K562 (cell line): ENCODE data around the gene ARL5C. TPM values are rescaled to one million over a fixed set of nuclear protein-coding genes. Genes with fewer than 3 reads are reported as not detected.

Experiments
- ATAC-seq: fragments of 200-7000 bp; cut with Tn5 transposase; 3 replicates; pipeline ENCODE4 v1.9.1; 2020; ENCODE audit warnings: moderate library complexity
- BruUV-seq: library from RNA; stranded (reverse); fragments of 400-500 nt; replicated peaks from 2 replicates; lab custom pipeline; 2021; lab: Mats Ljungman, UMichigan
- CTCF ChIA-PET: fragments of 300-600 bp; formaldehyde crosslinking; extraction: SDS; loops from one replicate; lab custom pipeline; 2021; ENCODE audit warnings: low intra/inter-chr PET ratio; lab: Yijun Ruan, JAX
- POLR2A ChIA-PET: fragments of 300-600, 350-650 bp; sonication (Branson Sonifier 250); formaldehyde crosslinking; extraction: SDS; loops from one replicate; lab custom pipeline; 2021; ENCODE audit warnings: antibody characterized with exemption, inconsistent platforms; lab: Yijun Ruan, JAX
- DNase-seq, 4 experiments: peaks; one replicate each; pipeline versions ENCODE4 v3.0.0 to v3.0.0-alpha.2; 2011 to 2018; ENCODE audit warnings: low spot score in 3 of 4, mixed read lengths in 3 of 4; ENCODE audit errors: extremely low read depth in 1 of 4
- FAIRE-seq: peaks from 2 replicates; lab custom pipeline; 2011; peaks lifted over from hg19 to GRCh38; lab: Jason Lieb, UNC
- H2AFZ ChIP-seq: 2 replicates; pipeline ENCODE4 v1.6.0; 2011; ENCODE audit warnings: low read depth, low read length, control low read depth, inconsistent platforms
- H3K27ac ChIP-seq: fragments of 200-600 bp; 3 replicates; pipeline ENCODE4 v1.8.0; 2011; ENCODE audit warnings: low read depth, mild to moderate bottlenecking, control low read depth, inconsistent platforms, low read length, moderate library complexity, mixed read lengths; ENCODE audit errors: extremely low read depth
- H3K27me3 ChIP-seq, 2 experiments: fragments of 300-600 bp in 1 of 2; 2 replicates in 1 of 2; 3 replicates in 1 of 2; pipeline versions ENCODE4 v1.6.0 to v1.8.0; 2011; ENCODE audit warnings: inconsistent platforms in 2 of 2, low read length in 2 of 2, mild to moderate bottlenecking in 1 of 2, mixed read lengths in 1 of 2, moderate library complexity in 1 of 2; ENCODE audit not compliant: control insufficient read depth in 2 of 2, insufficient read depth in 2 of 2
- H3K36me3 ChIP-seq: fragments of 300-600 bp; 3 replicates; pipeline ENCODE4 v1.8.0; 2011; ENCODE audit warnings: mild to moderate bottlenecking, low read length, inconsistent platforms; ENCODE audit not compliant: control insufficient read depth, insufficient read depth
- H3K4me1 ChIP-seq, 2 experiments: fragments of 200-600 bp in 1 of 2; replicated peaks in 1 of 2; 2 replicates in 1 of 2; 3 replicates in 1 of 2; pipeline versions ENCODE4 v1.5.1 to v1.8.0; 2011; ENCODE audit warnings: inconsistent platforms in 2 of 2, low read length in 2 of 2, mild to moderate bottlenecking in 1 of 2, mixed read lengths in 1 of 2, moderate library complexity in 1 of 2; ENCODE audit not compliant: control insufficient read depth in 2 of 2, insufficient read depth in 2 of 2
- H3K4me2 ChIP-seq: 2 replicates; pipeline ENCODE4 v1.6.1; 2011; ENCODE audit warnings: low read length, control low read depth, inconsistent platforms, mixed read lengths; ENCODE audit not compliant: insufficient read depth
- H3K4me3 ChIP-seq: fragments of 200-600 bp; sonication (generic), shearing (Covaris generic); 2 replicates; pipeline ENCODE4 v1.5.1; 2016; ENCODE audit warnings: control low read depth, inconsistent platforms
- H3K79me2 ChIP-seq: fragments of 200-600 bp; 3 replicates; pipeline ENCODE4 v1.8.0; 2011; ENCODE audit warnings: low read length, inconsistent platforms; ENCODE audit not compliant: control insufficient read depth, insufficient read depth
- H3K9ac ChIP-seq, 2 experiments: 2 replicates each; pipeline versions ENCODE4 v1.6.0 to v1.6.1; 2011; ENCODE audit warnings: low read depth in 2 of 2, low read length in 2 of 2, control low read depth in 1 of 2, inconsistent platforms in 1 of 2, mild to moderate bottlenecking in 1 of 2, mixed read lengths in 1 of 2; ENCODE audit not compliant: insufficient read depth in 1 of 2
- H3K9me1 ChIP-seq: one replicate; pipeline ENCODE4 v1.6.0; 2011; ENCODE audit warnings: inconsistent platforms, mild to moderate bottlenecking, low read length, moderate library complexity; ENCODE audit not compliant: control insufficient read depth, insufficient read depth
- H3K9me3 ChIP-seq: replicated peaks from 2 replicates; pipeline ENCODE4 v1.5.1; 2011; ENCODE audit warnings: low read depth, low read length, inconsistent platforms; ENCODE audit not compliant: control insufficient read depth, insufficient read depth
- H4K20me1 ChIP-seq: replicated peaks from 2 replicates; pipeline ENCODE4 v1.6.1; 2011; ENCODE audit warnings: low read length, inconsistent platforms, mixed read lengths; ENCODE audit not compliant: control insufficient read depth, insufficient read depth
- IFI16 ChIP-seq: fragments of 250-450 bp; sonication (Bioruptor Pico); IDR thresholded peaks from 2 replicates; pipeline ENCODE4 v2.1.2; 2022; ENCODE audit warnings: mild to moderate bottlenecking, inconsistent platforms
- PRDM10 ChIP-seq: fragments of 450-650 bp; IDR thresholded peaks from 2 replicates; pipeline ENCODE4 v1.6.1; 2018; ENCODE audit not compliant: partially characterized antibody
- ZZZ3 ChIP-seq: fragments of 450-650 bp; IDR thresholded peaks from 2 replicates; pipeline ENCODE4 v1.6.1; 2016; ENCODE audit warnings: antibody characterized with exemption, mild to moderate bottlenecking, moderate library complexity
- WGBS: fragments of 100-300 bp; shearing (Covaris generic); methylation state at CpG from one replicate; pipeline ENCODE4 v1.1.6; 2016; ENCODE audit warnings: low coverage, mixed read lengths; ENCODE audit not compliant: insufficient coverage; ENCODE audit errors: missing lambda C conversion rate; 5-methylcytosine and 5-hydroxymethylcytosine counted together
- in situ Hi-C: fragments of 300-500 bp; cut with MboI; formaldehyde crosslinking; loops from 4 replicates; pipeline ENCODE4 v1.15.0; 2018; ENCODE audit warnings: inconsistent platforms, mixed read lengths
- intact Hi-C: fragments of 100-400 bp; cut with micrococcal nuclease; formaldehyde crosslinking; loops from 2 replicates; pipeline ENCODE4 v1.14.2; 2022
- polyA plus RNA-seq, 8 experiments: library from polyadenylated mRNA; depleted of rRNA in 4 of 8; stranded (reverse) in 5 of 8; unstranded in 3 of 8; fragments of >200 nt; fragmentation: Nextera tagmentation in 2 of 8; fragmentation: Illumina TruSeq in 1 of 8; extraction: Ambion mirVana in 2 of 8; extraction: Trizol in 1 of 8; gene quantifications; 2 replicates each; pipeline versions ENCODE4 v1.2.1 to v1.2.3, GENCODE V29; 2011 to 2014; ENCODE audit warnings: inconsistent platforms in 1 of 8, missing spikeins in 1 of 8
- total RNA-seq, 7 experiments: library from RNA; depleted of rRNA in 6 of 7; stranded (reverse); fragments of >200 nt in 6 of 7; fragmentation: Illumina TruSeq in 2 of 7; extraction: Trizol in 2 of 7; gene quantifications; 2 replicates each; pipeline versions ENCODE4 v1.2.1 to v1.2.3, GENCODE V29; 2011 to 2021; ENCODE audit warnings: low replicate concordance in 1 of 7

ARL5C gene
- total and polyA plus RNA-seq, 9 of the 15 experiments (the other 6 are each of a cell fraction or from before 2014, with no cell fraction given): not detected

- no peak for DNase-seq
- H3K4me2 ChIP-seq: peak overlapping the region; percentile 68
- H3K9me1 ChIP-seq: no peaks in the 10 kb centered on the region
- no peak overlapping the region for H3K4me3 ChIP-seq
- no peak for FAIRE-seq
- no TSS peak for BruUV-seq
- H3K4me1 ChIP-seq: peaks cover 33 to 49% of the 10 kb centered on the region in 2 experiments; a peak in 4 of 5 replicates
- no peak overlapping the region for H3K27ac ChIP-seq
- H3K9me3 ChIP-seq: no peaks in the 10 kb centered on the region
- no peaks in the 10 kb centered on the region for H3K27me3 ChIP-seq
- no peak for TF ChIP-seq ZZZ3
- no peak for TF ChIP-seq IFI16 (CRISPR knock-in tag)
- peak; percentile 92 for TF ChIP-seq PRDM10
- CTCF ChIA-PET: no interaction called here
- peak overlapping the region in 1 of 2 experiments; percentile 83; a peak in 2 of 4 replicates for H3K9ac ChIP-seq
- no peak overlapping the region for H2AFZ ChIP-seq
- peaks cover 29% of the 10 kb centered on the region; the same call in 2 of the 3 replicates for H3K36me3 ChIP-seq
- in situ Hi-C loops (no loop called here), intact Hi-C loops (no loop called here)
- POLR2A ChIA-PET: interaction anchor here (0.6 to 1.3 kb wide), 7 partner anchors 9 to 750 kb away, joined by 3 to 4 read pairs (median 3); no protein-coding TSS in a partner anchor
- ATAC-seq: no peak
- 48% methylated on average over 7 of the region's 10 CpGs for WGBS
- no peaks in the 10 kb centered on the region for H4K20me1 ChIP-seq
- peaks cover 19% of the 10 kb centered on the region for H3K79me2 ChIP-seq
Observed at GRCh38 chr17:39194985-39195524, 29.1 kb upstream of the ARL5C start.
